H1 (cell line): ENCODE data around the gene C3orf18. TPM values are rescaled to one million over a fixed set of nuclear protein-coding genes. Genes with fewer than 3 reads are reported as not detected.

Experiments
- CHD1 ChIP-seq: IDR thresholded peaks from 2 replicates; pipeline ENCODE4 v1.6.1; 2012; ENCODE audit warnings: low read depth, low read length, improper control_type of control experiment
- KDM1A ChIP-seq: fragments of 200-600, 300-600 bp; sonication (generic); IDR thresholded peaks from 2 replicates; pipeline ENCODE4 v1.7.1; 2016; ENCODE audit warnings: mild to moderate bottlenecking, low read length, borderline replicate concordance
- NANOG ChIP-seq: IDR thresholded peaks from 2 replicates; pipeline ENCODE4 v1.6.1; 2011; ENCODE audit warnings: low read length, low read depth, mild to moderate bottlenecking, inconsistent platforms; ENCODE audit not compliant: insufficient read depth, poor library complexity, severe bottlenecking
- SIRT6 ChIP-seq: IDR thresholded peaks from one replicate; pipeline ENCODE4 v1.7.1; 2012; ENCODE audit warnings: low read length, inconsistent platforms
- TEAD4 ChIP-seq: IDR thresholded peaks from 2 replicates; pipeline ENCODE4 v1.6.1; 2012; ENCODE audit warnings: low read depth, low read length, inconsistent platforms, mixed read lengths
- polyA plus RNA-seq, 7 experiments: library from polyadenylated mRNA; depleted of rRNA in 3 of 7; stranded (reverse) in 5 of 7; unstranded in 2 of 7; fragments of >200 nt in 5 of 7; fragments of 200-250 nt in 2 of 7; gene quantifications; 1 replicate in 5 of 7; 2 replicates in 1 of 7; 4 replicates in 1 of 7; pipeline versions ENCODE4 v1.2.1 to v1.2.3, GENCODE V29; 2011 to 2013; ENCODE audit warnings: missing spikeins in 2 of 7, mixed read lengths in 2 of 7
- total RNA-seq: library from RNA; stranded (reverse); fragmentation: NEBNext Ultra II Directional; extraction: Animal tissue kit (Norgen Biotek cat#: 25700); gene quantifications from 2 replicates; pipeline ENCODE4 v1.2.1, GENCODE V29; 2021

Gene C3orf18
- total and polyA plus RNA-seq, 2 of the 8 experiments (the other 6 are each of a cell fraction or from before 2014, with no cell fraction given): 7.5 to 15.0 TPM

- TF ChIP-seq TEAD4: no peak
- TF ChIP-seq CHD1: no peak
- no peak for TF ChIP-seq SIRT6
- TF ChIP-seq NANOG: no peak
- TF ChIP-seq KDM1A: no peak
These were observed 49.1 kb downstream of the C3orf18 start (continued) for GRCh38 chr3:50518436-50518835.
